ENCODE measurements around the gene IKZF1.

GRCh38 chr7:50304129-50304910, at the start of gene IKZF1:
- TF ChIP-seq, protein P1, sequence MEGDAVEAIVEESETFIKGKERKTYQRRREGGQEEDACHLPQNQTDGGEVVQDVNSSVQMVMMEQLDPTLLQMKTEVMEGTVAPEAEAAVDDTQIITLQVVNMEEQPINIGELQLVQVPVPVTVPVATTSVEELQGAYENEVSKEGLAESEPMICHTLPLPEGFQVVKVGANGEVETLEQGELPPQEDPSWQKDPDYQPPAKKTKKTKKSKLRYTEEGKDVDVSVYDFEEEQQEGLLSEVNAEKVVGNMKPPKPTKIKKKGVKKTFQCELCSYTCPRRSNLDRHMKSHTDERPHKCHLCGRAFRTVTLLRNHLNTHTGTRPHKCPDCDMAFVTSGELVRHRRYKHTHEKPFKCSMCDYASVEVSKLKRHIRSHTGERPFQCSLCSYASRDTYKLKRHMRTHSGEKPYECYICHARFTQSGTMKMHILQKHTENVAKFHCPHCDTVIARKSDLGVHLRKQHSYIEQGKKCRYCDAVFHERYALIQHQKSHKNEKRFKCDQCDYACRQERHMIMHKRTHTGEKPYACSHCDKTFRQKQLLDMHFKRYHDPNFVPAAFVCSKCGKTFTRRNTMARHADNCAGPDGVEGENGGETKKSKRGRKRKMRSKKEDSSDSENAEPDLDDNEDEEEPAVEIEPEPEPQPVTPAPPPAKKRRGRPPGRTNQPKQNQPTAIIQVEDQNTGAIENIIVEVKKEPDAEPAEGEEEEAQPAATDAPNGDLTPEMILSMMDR (IDR thresholded peaks at IDR 0.05; ENCODE audit: borderline replicate concordance, extremely low read depth, low read length, poor library complexity, severe bottlenecking) = no peak
- no peak for TF ChIP-seq EZH2 (IDR thresholded peaks at IDR 0.05; ENCODE audit: borderline replicate concordance, low read depth, low read length, severe bottlenecking)

All from DND-41 (cell line).